ENCODE data around the gene PCMTD2.

Gene PCMTD2

GRCh38 chr20:64255361-64256281, at the start of gene PCMTD2:
TSS of gene PCMTD2 (plus strand) at chr20:64255748. CDS start at chr20:64259966, 4,218 bp downstream.
- in situ Hi-C loops (cut with HindIII; ENCODE audit: low sequenced_read_pairs), result no loop called here

GRCh38 chr20:64206614-64207013, 48.9 kb upstream of the PCMTD2 start:
- in situ Hi-C loops (cut with HindIII; ENCODE audit: low sequenced_read_pairs), result no loop called here

GRCh38 chr20:64207641-64208590, 47.6 kb upstream of the PCMTD2 start:
- in situ Hi-C loops (cut with HindIII; ENCODE audit: low sequenced_read_pairs), result no loop called here

GRCh38 chr20:64209148-64209547, 46.4 kb upstream of the PCMTD2 start:
- in situ Hi-C loops (cut with HindIII; ENCODE audit: low sequenced_read_pairs), result no loop called here

- in situ Hi-C loops (cut with HindIII; ENCODE audit: low sequenced_read_pairs), result loop anchor here (5.0 kb wide), 2 partner anchors 49 to 51 kb away; partner anchors contain the start of gene MYT1
These were observed 44.7 kb upstream of the PCMTD2 start for GRCh38 chr20:64210656-64211369.

- in situ Hi-C loops (cut with HindIII; ENCODE audit: low sequenced_read_pairs), result loop anchor here (5.0 kb wide), 2 partner anchors 50 kb away; partner anchors contain the start of gene MYT1
These were observed 43.5 kb upstream of the PCMTD2 start for GRCh38 chr20:64211874-64212658.

- in situ Hi-C loops (cut with HindIII; ENCODE audit: low sequenced_read_pairs), result loop anchor here (5.0 kb wide), 2 partner anchors 50 kb away; partner anchors contain the start of gene MYT1
These were observed 42.8 kb upstream of the PCMTD2 start for GRCh38 chr20:64212755-64213154.

GRCh38 chr20:64214113-64214512, 41.4 kb upstream of the PCMTD2 start:
- in situ Hi-C loops (cut with HindIII; ENCODE audit: low sequenced_read_pairs), result loop anchor here (5.0 kb wide), 2 partner anchors 48 to 52 kb away; partner anchors contain the start of gene MYT1

GRCh38 chr20:64214952-64215351, 40.6 kb upstream of the PCMTD2 start:
- in situ Hi-C loops (cut with HindIII; ENCODE audit: low sequenced_read_pairs), result loop anchor here (5.0 kb wide), 2 partner anchors 47 to 53 kb away; partner anchors contain the start of gene MYT1

GRCh38 chr20:64216036-64216435, 39.5 kb upstream of the PCMTD2 start:
- in situ Hi-C loops (cut with HindIII; ENCODE audit: low sequenced_read_pairs), result no loop called here

- in situ Hi-C loops (cut with HindIII; ENCODE audit: low sequenced_read_pairs), result no loop called here
These were observed 38.6 kb upstream of the PCMTD2 start for GRCh38 chr20:64216910-64217309.

- in situ Hi-C loops (cut with HindIII; ENCODE audit: low sequenced_read_pairs), result no loop called here
These were observed 37.9 kb upstream of the PCMTD2 start for GRCh38 chr20:64217539-64218221.

GRCh38 chr20:64219202-64219601, 36.3 kb upstream of the PCMTD2 start:
- in situ Hi-C loops (cut with HindIII; ENCODE audit: low sequenced_read_pairs), result no loop called here

GRCh38 chr20:64219730-64220129, 35.8 kb upstream of the PCMTD2 start:
- in situ Hi-C loops (cut with HindIII; ENCODE audit: low sequenced_read_pairs), result no loop called here

GRCh38 chr20:64220420-64220819, 35.1 kb upstream of the PCMTD2 start:
- in situ Hi-C loops (cut with HindIII; ENCODE audit: low sequenced_read_pairs), result no loop called here

GRCh38 chr20:64220891-64221527, 34.5 kb upstream of the PCMTD2 start:
- in situ Hi-C loops (cut with HindIII; ENCODE audit: low sequenced_read_pairs), result no loop called here

- in situ Hi-C loops (cut with HindIII; ENCODE audit: low sequenced_read_pairs), result no loop called here
These were observed 33.2 kb upstream of the PCMTD2 start for GRCh38 chr20:64222291-64222735.

GRCh38 chr20:64222851-64223525, 32.6 kb upstream of the PCMTD2 start:
- in situ Hi-C loops (cut with HindIII; ENCODE audit: low sequenced_read_pairs), result no loop called here
